ENCODE results near the gene DUSP3. TPM values are rescaled to one million over a fixed set of nuclear protein-coding genes. Genes with fewer than 3 reads are reported as not detected.
A peak's percentile ranks its signal among the peaks of the same experiment; 100 is the strongest.

The DUSP3 gene
- total and polyA plus RNA-seq, 2 of the 13 experiments (the other 11 are each of a cell fraction or from before 2014, with no cell fraction given) = 60.0 to 71.5 TPM

GRCh38 chr17:43720311-43721060 is 58.3 kb downstream of the DUSP3 start (continued):
- TF ChIP-seq ZMYM3 (CRISPR knock-in tag; IDR thresholded peaks at IDR 0.05) (peak; percentile 47), ZBTB42 (CRISPR knock-in tag; IDR thresholded peaks at IDR 0.05) (no peak), HOXA3 (CRISPR knock-in tag; IDR thresholded peaks at IDR 0.05) (0 out of 2 replicates have a peak, but pooled peaks have one; percentile 8), HNRNPUL1 (IDR thresholded peaks at IDR 0.05; ENCODE audit: low read depth, low read length) (no peak), GATAD2A (CRISPR knock-in tag; IDR thresholded peaks at IDR 0.05) (no peak; the same call in 1 of the 2 replicates), SMC3 (IDR thresholded peaks at IDR 0.05; ENCODE audit: low read length) (no peak), TAF15 (IDR thresholded peaks at IDR 0.05; ENCODE audit: low read depth, low read length, poor library complexity, severe bottlenecking) (no peak), ZBTB20 (CRISPR knock-in tag; IDR thresholded peaks at IDR 0.05; ENCODE audit: borderline replicate concordance, low read depth) (0 out of 2 replicates have a peak, but pooled peaks have one; percentile 75), ARNT (IDR thresholded peaks at IDR 0.05) (no peak), ZMYM4 (CRISPR knock-in tag; IDR thresholded peaks at IDR 0.05) (peak; percentile 57; the same call in 1 of the 2 replicates), KDM5A (IDR thresholded peaks at IDR 0.05; ENCODE audit: borderline replicate concordance, low read length) (no peak), YY1 (IDR thresholded peaks at IDR 0.05; ENCODE audit: insufficient read depth, insufficient replicate concordance, low read depth, low read length) (peak; percentile 53), REPIN1 (CRISPR knock-in tag; IDR thresholded peaks at IDR 0.05; ENCODE audit: borderline replicate concordance, low read depth) (no peak), ZNF329 (CRISPR knock-in tag; IDR thresholded peaks at IDR 0.05; ENCODE audit: low read depth) (no peak), TEAD3 (CRISPR knock-in tag; optimal IDR thresholded peaks at IDR 0.05; ENCODE audit: borderline replicate concordance) (no peak), JUN (CRISPR knock-in tag; IDR thresholded peaks at IDR 0.05) (no peak; the same call in 1 of the 2 replicates), ZNF275 (CRISPR knock-in tag; IDR thresholded peaks at IDR 0.05; ENCODE audit: borderline replicate concordance) (0 out of 2 replicates have a peak, but pooled peaks have one; percentile 54), ZNF644 (CRISPR knock-in tag; IDR thresholded peaks at IDR 0.05; ENCODE audit: low read depth) (no peak), YEATS4 (CRISPR knock-in tag; IDR thresholded peaks at IDR 0.05; ENCODE audit: borderline replicate concordance) (no peak; the same call in 1 of the 2 replicates), ZNF124 (CRISPR knock-in tag; IDR thresholded peaks at IDR 0.05) (no peak), TFDP1 (CRISPR knock-in tag; IDR thresholded peaks at IDR 0.05; ENCODE audit: borderline replicate concordance) (peak; percentile 48; the same call in 1 of the 2 replicates), U2AF2 (IDR thresholded peaks at IDR 0.05; ENCODE audit: low read depth, low read length) (no peak), ZNF607 (CRISPR knock-in tag; IDR thresholded peaks at IDR 0.05; ENCODE audit: borderline replicate concordance) (no peak), ZNF674 (CRISPR knock-in tag; IDR thresholded peaks at IDR 0.05; ENCODE audit: low read depth) (0 out of 2 replicates have a peak, but pooled peaks have one; percentile 11)
- TF ChIP-seq, protein P1, sequence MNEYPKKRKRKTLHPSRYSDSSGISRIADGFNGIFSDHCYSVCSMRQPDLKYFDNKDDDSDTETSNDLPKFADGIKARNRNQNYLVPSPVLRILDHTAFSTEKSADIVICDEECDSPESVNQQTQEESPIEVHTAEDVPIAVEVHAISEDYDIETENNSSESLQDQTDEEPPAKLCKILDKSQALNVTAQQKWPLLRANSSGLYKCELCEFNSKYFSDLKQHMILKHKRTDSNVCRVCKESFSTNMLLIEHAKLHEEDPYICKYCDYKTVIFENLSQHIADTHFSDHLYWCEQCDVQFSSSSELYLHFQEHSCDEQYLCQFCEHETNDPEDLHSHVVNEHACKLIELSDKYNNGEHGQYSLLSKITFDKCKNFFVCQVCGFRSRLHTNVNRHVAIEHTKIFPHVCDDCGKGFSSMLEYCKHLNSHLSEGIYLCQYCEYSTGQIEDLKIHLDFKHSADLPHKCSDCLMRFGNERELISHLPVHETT (CRISPR knock-in tag; conservative IDR thresholded peaks at IDR 0.05) = no peak
